Vagina (tissue), 2 donors: ENCODE results near the gene URAD. TPM values are rescaled to one million over a fixed set of nuclear protein-coding genes. Genes with fewer than 3 reads are reported as not detected.
A peak's percentile ranks its signal among the peaks of the same experiment; 100 is the strongest.

ENCODE experiments used
- DNase-seq, 2 donors: peaks; one replicate each; pipeline ENCODE4 v3.0.0-alpha.2; 2017; ENCODE audit errors: extremely low spot score in 2 of 2
- H3K27ac ChIP-seq: fragments of 200-600 bp; sonication (generic); one replicate; pipeline ENCODE4 v1.5.1; 2019
- H3K27me3 ChIP-seq: fragments of 200-600 bp; sonication (generic); one replicate; pipeline ENCODE4 v1.5.1; 2019
- H3K36me3 ChIP-seq, 2 donors: fragments of 200-600 bp; sonication (generic); one replicate each; pipeline ENCODE4 v1.5.1; 2017 to 2019
- H3K4me1 ChIP-seq: fragments of 200-600 bp; sonication (generic); one replicate; pipeline ENCODE4 v1.5.1; 2019
- H3K4me3 ChIP-seq, 2 donors: fragments of 200-600 bp; sonication (generic); 1 replicate in 1 of 2; 2 replicates in 1 of 2; pipeline ENCODE4 v1.5.1; 2016 to 2019
- H3K9me3 ChIP-seq: fragments of 200-600 bp; sonication (generic); one replicate; pipeline ENCODE4 v1.5.1; 2019
- POLR2A ChIP-seq, 2 donors: fragments of 450-650 bp; IDR thresholded peaks; one replicate each; pipeline ENCODE4 v1.6.1; 2017; ENCODE audit warnings: antibody characterized with exemption in 2 of 2, mild to moderate bottlenecking in 2 of 2, moderate library complexity in 2 of 2
- POLR2AphosphoS5 ChIP-seq, 2 donors: sonication (generic); formaldehyde crosslinking; IDR thresholded peaks; one replicate each; pipeline ENCODE4 v1.9.0; 2017; ENCODE audit warnings: antibody characterized with exemption in 2 of 2, mild to moderate bottlenecking in 2 of 2, low read depth in 1 of 2; ENCODE audit not compliant: insufficient read depth in 1 of 2
- intact Hi-C: fragments of 100-400 bp; cut with DNase I; formaldehyde crosslinking; loops from one replicate; pipeline ENCODE4 v1.15.1; 2023
- total RNA-seq: library from RNA; depleted of rRNA; stranded (reverse); fragments of >200 nt; gene quantifications from one replicate; pipeline ENCODE4 v1.2.3, GENCODE V29; 2016
- TF ChIP-seq, protein P1 (sequence below), 3 experiments: fragments of 450-650 bp in 2 of 3; fragments of 200-600 bp in 1 of 3; sonication (generic) in 1 of 3; IDR thresholded peaks; one replicate each; pipeline ENCODE4 v1.5.1; 2017 to 2019; ENCODE audit warnings: antibody characterized with exemption in 3 of 3, mild to moderate bottlenecking in 2 of 3, moderate library complexity in 2 of 3

The URAD gene
- total RNA-seq, 1 donor from 2014 or later = not detected

DNA sequence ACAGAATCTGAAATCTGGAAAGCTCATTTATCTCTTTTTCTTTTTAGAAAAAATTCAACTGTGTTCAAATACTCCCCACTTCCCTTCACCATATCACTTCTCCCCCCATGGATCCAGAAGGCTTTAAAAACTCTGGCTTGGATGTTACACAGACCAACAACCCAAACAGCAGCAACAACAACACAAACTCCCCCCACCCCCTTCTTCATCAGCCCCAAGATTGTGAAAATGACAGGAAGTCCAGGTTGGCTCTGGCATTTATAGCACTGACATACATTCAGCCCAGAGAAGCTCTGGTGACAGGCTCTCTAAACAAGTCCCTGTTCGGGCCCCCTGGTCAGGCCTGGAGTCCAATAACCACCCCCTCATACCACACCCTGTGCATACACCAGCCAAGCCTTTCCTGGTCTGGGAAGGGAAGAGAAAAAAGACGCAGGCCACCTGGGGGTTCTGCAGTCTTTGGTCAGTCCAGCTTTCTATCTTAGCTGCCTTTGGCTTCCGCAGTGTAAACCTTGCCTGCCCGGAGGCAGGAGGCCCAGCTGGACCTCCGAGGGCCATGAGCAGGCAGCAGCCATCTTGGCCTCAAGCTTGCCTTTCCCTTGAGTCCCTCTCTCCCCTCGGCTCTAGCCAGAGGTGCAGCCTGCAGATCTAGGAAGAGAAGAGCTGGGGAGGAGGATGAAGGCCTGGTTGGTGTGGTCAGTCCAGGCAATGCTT, 26.2 kb downstream of the URAD start:
- Histone ChIP-seq H3K27me3 (peaks cover 3% of the 10 kb centered on the region), H3K9me3 (no peaks in the 10 kb centered on the region), H3K4me3 (no peak overlapping the region), H3K27ac (no peak overlapping the region), H3K4me1 (peaks cover 24% of the 10 kb centered on the region), H3K36me3 (no peaks in the 10 kb centered on the region)
- TF ChIP-seq, protein P1, sequence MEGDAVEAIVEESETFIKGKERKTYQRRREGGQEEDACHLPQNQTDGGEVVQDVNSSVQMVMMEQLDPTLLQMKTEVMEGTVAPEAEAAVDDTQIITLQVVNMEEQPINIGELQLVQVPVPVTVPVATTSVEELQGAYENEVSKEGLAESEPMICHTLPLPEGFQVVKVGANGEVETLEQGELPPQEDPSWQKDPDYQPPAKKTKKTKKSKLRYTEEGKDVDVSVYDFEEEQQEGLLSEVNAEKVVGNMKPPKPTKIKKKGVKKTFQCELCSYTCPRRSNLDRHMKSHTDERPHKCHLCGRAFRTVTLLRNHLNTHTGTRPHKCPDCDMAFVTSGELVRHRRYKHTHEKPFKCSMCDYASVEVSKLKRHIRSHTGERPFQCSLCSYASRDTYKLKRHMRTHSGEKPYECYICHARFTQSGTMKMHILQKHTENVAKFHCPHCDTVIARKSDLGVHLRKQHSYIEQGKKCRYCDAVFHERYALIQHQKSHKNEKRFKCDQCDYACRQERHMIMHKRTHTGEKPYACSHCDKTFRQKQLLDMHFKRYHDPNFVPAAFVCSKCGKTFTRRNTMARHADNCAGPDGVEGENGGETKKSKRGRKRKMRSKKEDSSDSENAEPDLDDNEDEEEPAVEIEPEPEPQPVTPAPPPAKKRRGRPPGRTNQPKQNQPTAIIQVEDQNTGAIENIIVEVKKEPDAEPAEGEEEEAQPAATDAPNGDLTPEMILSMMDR (IDR thresholded peaks at IDR 0.05) = no peak
- TF ChIP-seq POLR2AphosphoS5 (IDR thresholded peaks at IDR 0.05; ENCODE audit: insufficient read depth in 1 of 2, low read depth in 1 of 2) (no peak), POLR2A (IDR thresholded peaks at IDR 0.05) (no peak)
- intact Hi-C loops = no loop called here
- DNase-seq = no peak

- H3K27me3 ChIP-seq = peaks cover 3% of the 10 kb centered on the region
Observed at GRCh38 chr13:27961227-27962085, 27.0 kb downstream of the URAD start.

GRCh38 chr13:27960362-27961226, 27.9 kb downstream of the URAD start:
- H3K4me1 ChIP-seq = peaks cover 16% of the 10 kb centered on the region

More at GRCh38 chr13:27961227-27962085, 27.0 kb downstream of the URAD start:
- no peak for DNase-seq
- intact Hi-C loops = no loop called here
- Histone ChIP-seq H3K9me3 (no peaks in the 10 kb centered on the region), H3K36me3 (no peaks in the 10 kb centered on the region), H3K4me1 (peaks cover 21% of the 10 kb centered on the region), H3K27ac (no peak overlapping the region), H3K4me3 (peak overlapping the region; percentile 22 to 42)
- TF ChIP-seq, protein P1 (IDR thresholded peaks at IDR 0.05) = no peak
- TF ChIP-seq POLR2AphosphoS5 (IDR thresholded peaks at IDR 0.05; ENCODE audit: insufficient read depth in 1 of 2, low read depth in 1 of 2) = no peak
- no peak for TF ChIP-seq POLR2A (IDR thresholded peaks at IDR 0.05)

GRCh38 chr13:27959976-27960361, 28.5 kb downstream of the URAD start:
- TF ChIP-seq POLR2AphosphoS5 (IDR thresholded peaks at IDR 0.05; ENCODE audit: insufficient read depth in 1 of 2, low read depth in 1 of 2) (no peak), POLR2A (IDR thresholded peaks at IDR 0.05) (no peak)
- TF ChIP-seq, protein P1 (IDR thresholded peaks at IDR 0.05) = no peak
- Histone ChIP-seq H3K9me3 (no peaks in the 10 kb centered on the region), H3K36me3 (no peaks in the 10 kb centered on the region), H3K27me3 (peaks cover 3% of the 10 kb centered on the region), H3K4me3 (peak overlapping the region; percentile 22 to 42), H3K4me1 (peaks cover 16% of the 10 kb centered on the region), H3K27ac (no peak overlapping the region)
- intact Hi-C loops = no loop called here
- DNase-seq = no peak

More at GRCh38 chr13:27960362-27961226, 27.9 kb downstream of the URAD start:
- H3K27ac ChIP-seq = no peak overlapping the region
- TF ChIP-seq POLR2A (IDR thresholded peaks at IDR 0.05) = no peak
- TF ChIP-seq, protein P1 (IDR thresholded peaks at IDR 0.05) = no peak
- no peak for TF ChIP-seq POLR2AphosphoS5 (IDR thresholded peaks at IDR 0.05; ENCODE audit: insufficient read depth in 1 of 2, low read depth in 1 of 2)
- peak overlapping the region; percentile 22 to 42 for H3K4me3 ChIP-seq
- no peaks in the 10 kb centered on the region for H3K9me3 ChIP-seq
- H3K36me3 ChIP-seq = no peaks in the 10 kb centered on the region
- intact Hi-C loops = no loop called here
- DNase-seq = peak in 1 of 2 donors; percentile 60
- peaks cover 3% of the 10 kb centered on the region for H3K27me3 ChIP-seq
